GM21576 (cell line): ENCODE data around the gene TEAD2.

Source experiments
- ATAC-seq: cut with Tn5 transposase; IDR thresholded peaks from one replicate; pipeline ENCODE4 v1.9.1; 2021; ENCODE audit warnings: mild to moderate bottlenecking, moderate library complexity; ENCODE audit not compliant: unreplicated experiment

The TEAD2 gene

GRCh38 chr19:49362048-49362928, at the start of gene TEAD2:
TSS of gene TEAD2 (minus strand) at chr19:49362416. CDS start at chr19:49360075, 2,341 bp downstream.
- no peak for ATAC-seq

GRCh38 chr19:49411681-49412326, 49.6 kb upstream of the TEAD2 start:
- ATAC-seq, result no peak

GRCh38 chr19:49409441-49410029, 47.3 kb upstream of the TEAD2 start:
- no peak for ATAC-seq

- ATAC-seq, result no peak
These were observed 46.7 kb upstream of the TEAD2 start for GRCh38 chr19:49408816-49409440.

GRCh38 chr19:49407482-49408015, 45.3 kb upstream of the TEAD2 start:
- ATAC-seq, result no peak

GRCh38 chr19:49407079-49407478, 44.9 kb upstream of the TEAD2 start:
- ATAC-seq, result no peak

GRCh38 chr19:49403404-49404187, 41.4 kb upstream of the TEAD2 start:
- no peak for ATAC-seq

- ATAC-seq, result no peak
These were observed 37.8 kb upstream of the TEAD2 start for GRCh38 chr19:49400029-49400428.

GRCh38 chr19:49398931-49399330, 36.7 kb upstream of the TEAD2 start:
- no peak for ATAC-seq

GRCh38 chr19:49398001-49398615, 35.9 kb upstream of the TEAD2 start:
- no peak for ATAC-seq

GRCh38 chr19:49396738-49397505, 34.7 kb upstream of the TEAD2 start:
- ATAC-seq, result no peak

- ATAC-seq, result no peak
These were observed 33.6 kb upstream of the TEAD2 start for GRCh38 chr19:49395581-49396407.

- no peak for ATAC-seq
These were observed 31.7 kb upstream of the TEAD2 start for GRCh38 chr19:49393881-49394280.

GRCh38 chr19:49391581-49392399, 29.6 kb upstream of the TEAD2 start:
- ATAC-seq, result no peak

GRCh38 chr19:49390929-49391359, 28.7 kb upstream of the TEAD2 start:
- ATAC-seq, result no peak

GRCh38 chr19:49390131-49390928, 28.1 kb upstream of the TEAD2 start:
- no peak for ATAC-seq

GRCh38 chr19:49389406-49389805, 27.2 kb upstream of the TEAD2 start:
- no peak for ATAC-seq
